ENCODE results near the gene TBC1D2B. TPM values are rescaled to one million over a fixed set of nuclear protein-coding genes. Genes with fewer than 3 reads are reported as not detected.

TBC1D2B gene
- total RNA-seq, 1 experiment from 2014 or later, result 17.6 TPM

DNA sequence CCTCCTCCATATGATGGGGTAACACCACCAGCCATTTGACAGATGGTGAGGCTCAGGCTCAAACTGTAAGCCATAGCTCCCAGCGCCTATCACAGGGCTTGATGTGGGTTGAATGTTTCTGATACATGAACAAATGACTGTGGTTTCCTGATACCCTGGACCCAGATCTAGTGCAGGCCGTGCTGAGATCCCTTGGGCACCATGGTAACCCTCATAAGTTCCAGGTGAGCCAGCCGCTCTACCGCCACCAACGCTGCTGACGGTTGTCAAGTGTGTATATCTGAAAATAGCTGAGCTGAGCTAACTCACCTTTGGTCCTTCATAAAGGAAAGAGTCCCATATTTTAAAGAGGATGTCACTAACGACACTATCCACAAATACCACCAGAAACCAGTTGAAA is 74.5 kb downstream of the TBC1D2B start:
- no peak overlapping the region for H3K56ac ChIP-seq (ENCODE audit: insufficient read length, low read depth, low read length)
- H3K14ac ChIP-seq (ENCODE audit: insufficient read depth, low read length), result no peak overlapping the region
- no CpG with 5 or more reads among the region's 7 CpGs for WGBS (ENCODE audit: extremely low coverage, insufficient read length, low lambda C conversion rate)
- H2AK5ac ChIP-seq (ENCODE audit: insufficient read length, low read length), result no peak overlapping the region
- Mint-ChIP-seq H3K4me1 (peaks cover 13 to 18% of the 10 kb centered on the region in 2 experiments), H3K36me3 (ENCODE audit: insufficient read depth in 1 of 3, low read depth in 3 of 3) (peaks cover 0 to 20% (median 11%) of the 10 kb centered on the region in 3 experiments; a peak in 6 of 7 replicates), H3K27me3 (ENCODE audit: low read depth) (no peaks in the 10 kb centered on the region), H3K27ac (no peak overlapping the region), H3K4me3 (no peak overlapping the region), H3K9me3 (no peaks in the 10 kb centered on the region)
- no peaks in the 10 kb centered on the region for H3K27me3 ChIP-seq (ENCODE audit: insufficient read depth, low read length)
- H4K20me1 ChIP-seq (ENCODE audit: control insufficient read depth, insufficient read depth, insufficient read length), result no peaks in the 10 kb centered on the region
- no peak overlapping the region for H2BK12ac ChIP-seq (ENCODE audit: insufficient read length, low read depth, low read length)
- no peak overlapping the region for H3K23ac ChIP-seq (ENCODE audit: insufficient read length, low read depth, low read length)
- no peak for DNase-seq
- no peak overlapping the region for H3K27ac ChIP-seq (ENCODE audit: insufficient read length, low read depth, low read length)
- TF ChIP-seq, protein P1, sequence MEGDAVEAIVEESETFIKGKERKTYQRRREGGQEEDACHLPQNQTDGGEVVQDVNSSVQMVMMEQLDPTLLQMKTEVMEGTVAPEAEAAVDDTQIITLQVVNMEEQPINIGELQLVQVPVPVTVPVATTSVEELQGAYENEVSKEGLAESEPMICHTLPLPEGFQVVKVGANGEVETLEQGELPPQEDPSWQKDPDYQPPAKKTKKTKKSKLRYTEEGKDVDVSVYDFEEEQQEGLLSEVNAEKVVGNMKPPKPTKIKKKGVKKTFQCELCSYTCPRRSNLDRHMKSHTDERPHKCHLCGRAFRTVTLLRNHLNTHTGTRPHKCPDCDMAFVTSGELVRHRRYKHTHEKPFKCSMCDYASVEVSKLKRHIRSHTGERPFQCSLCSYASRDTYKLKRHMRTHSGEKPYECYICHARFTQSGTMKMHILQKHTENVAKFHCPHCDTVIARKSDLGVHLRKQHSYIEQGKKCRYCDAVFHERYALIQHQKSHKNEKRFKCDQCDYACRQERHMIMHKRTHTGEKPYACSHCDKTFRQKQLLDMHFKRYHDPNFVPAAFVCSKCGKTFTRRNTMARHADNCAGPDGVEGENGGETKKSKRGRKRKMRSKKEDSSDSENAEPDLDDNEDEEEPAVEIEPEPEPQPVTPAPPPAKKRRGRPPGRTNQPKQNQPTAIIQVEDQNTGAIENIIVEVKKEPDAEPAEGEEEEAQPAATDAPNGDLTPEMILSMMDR (conservative IDR thresholded peaks at IDR 0.05), result no peak
- no peaks in the 10 kb centered on the region for H3K9me3 ChIP-seq (ENCODE audit: control insufficient read depth, low read depth, low read length)
- H2BK120ac ChIP-seq (ENCODE audit: low read depth, low read length, poor library complexity, severe bottlenecking), result no peak overlapping the region
- H3K18ac ChIP-seq (ENCODE audit: insufficient read length, low read depth, low read length), result no peak overlapping the region
- no peak overlapping the region for H4K5ac ChIP-seq (ENCODE audit: insufficient read length, low read depth, low read length)
- H3K4ac ChIP-seq (ENCODE audit: low read depth, low read length), result no peak overlapping the region
- no peak overlapping the region for H2AFZ ChIP-seq (ENCODE audit: low read length)
- H3K4me1 ChIP-seq (ENCODE audit: insufficient read depth, low read length), result no peaks in the 10 kb centered on the region
- no peak overlapping the region for H4K8ac ChIP-seq (replicated peaks; ENCODE audit: insufficient read length, low read depth, low read length)
- H2BK15ac ChIP-seq (ENCODE audit: low read depth, low read length), result no peak overlapping the region
- no peaks in the 10 kb centered on the region for H3K79me2 ChIP-seq (ENCODE audit: insufficient read depth, low read length)
- no peak overlapping the region for H4K91ac ChIP-seq (ENCODE audit: insufficient read length, low read depth, low read length)
- H3K4me2 ChIP-seq (ENCODE audit: insufficient read depth, insufficient read length, low read length), result no peak overlapping the region
- no peaks in the 10 kb centered on the region for H3K79me1 ChIP-seq (ENCODE audit: insufficient read depth, low read depth, low read length, poor library complexity, severe bottlenecking)
- no peaks in the 10 kb centered on the region for H3K23me2 ChIP-seq (ENCODE audit: insufficient read length, low read depth, low read length, poor library complexity, severe bottlenecking)
- H2BK5ac ChIP-seq (ENCODE audit: insufficient read length, low read length), result no peak overlapping the region
- no peak overlapping the region for H3T11ph ChIP-seq (ENCODE audit: low read length)
- no peak overlapping the region for H2BK20ac ChIP-seq (ENCODE audit: low read depth, low read length, poor library complexity, severe bottlenecking)
- no peak overlapping the region for H3K9ac ChIP-seq (ENCODE audit: extremely low read depth, insufficient read length, low read length)

All from H9 (cell line).